Brain microvascular endothelial cell (primary cell): ENCODE data around the gene SNAPC2.
A peak's percentile ranks its signal among the peaks of the same experiment; 100 is the strongest.
"Not testable (repeated sequence)": the region's sequence is repeated elsewhere in the genome, so short reads cannot be mapped to it uniquely, and the experiment has no call there.

ENCODE experiments used
- DNase-seq: peaks from one replicate; pipeline ENCODE4 v3.0.0-alpha.2; 2020
- H3K27ac ChIP-seq: fragments of 250-450 bp; sonication (Bioruptor Pico); 2 replicates; pipeline ENCODE4 v1.5.1; 2020; ENCODE audit warnings: mild to moderate bottlenecking, moderate library complexity
- H3K27me3 ChIP-seq: fragments of 250-450 bp; sonication (Bioruptor Pico); replicated peaks from 2 replicates; pipeline ENCODE4 v1.5.1; 2020; ENCODE audit warnings: mild to moderate bottlenecking
- H3K36me3 ChIP-seq: fragments of 250-450 bp; sonication (Bioruptor Pico); replicated peaks from 2 replicates; pipeline ENCODE4 v1.5.1; 2020; ENCODE audit warnings: mild to moderate bottlenecking
- H3K4me3 ChIP-seq: 2 replicates; pipeline ENCODE4 v1.5.1; 2011; ENCODE audit warnings: low read depth, mild to moderate bottlenecking, control low read depth, low read length, moderate library complexity
- CTCF ChIP-seq: IDR thresholded peaks from 2 replicates; pipeline ENCODE4 v1.5.1; 2011; ENCODE audit warnings: low read depth, mild to moderate bottlenecking, moderate library complexity, low read length, control low read depth, inconsistent platforms; ENCODE audit errors: missing control alignments
- in situ Hi-C: cut with HindIII; loops from 2 replicates; pipeline ENCODE4 v1.10.0; 2017; ENCODE audit warnings: low sequenced_read_pairs, low pct_ligation_motif_present

The SNAPC2 gene

GRCh38 chr19:7887408-7888144, 32.6 kb upstream of the SNAPC2 start:
- Histone ChIP-seq H3K27ac (no peak overlapping the region), H3K4me3 (no peak overlapping the region), H3K27me3 (no peaks in the 10 kb centered on the region), H3K36me3 (no peaks in the 10 kb centered on the region)
- TF ChIP-seq CTCF: no peak
- no peak for DNase-seq
- in situ Hi-C loops: no loop called here

GRCh38 chr19:7888145-7888825, 31.9 kb upstream of the SNAPC2 start, which contains the start of gene LRRC8E:
Gene LRRC8E, plus strand, starts transcription at chr19:7888510. Its CDS starts 7,094 bp downstream, at chr19:7895604.
- Histone ChIP-seq H3K36me3 (no peaks in the 10 kb centered on the region), H3K4me3 (peak within 1 kb of the TSS; percentile 68), H3K27ac (peak within 1 kb of the TSS; percentile 50), H3K27me3 (no peaks in the 10 kb centered on the region)
- DNase-seq: peak; percentile 64
- TF ChIP-seq CTCF: no peak
- in situ Hi-C loops: no loop called here

- H3K4me3 ChIP-seq: peak overlapping the region; percentile 68
- no peak for TF ChIP-seq CTCF
- H3K36me3 ChIP-seq: no peaks in the 10 kb centered on the region
- in situ Hi-C loops: no loop called here
- peak overlapping the region; percentile 50 for H3K27ac ChIP-seq
- no peak for DNase-seq
- no peaks in the 10 kb centered on the region for H3K27me3 ChIP-seq
Measured at GRCh38 chr19:7888826-7889217, 31.3 kb upstream of the SNAPC2 start.

- H3K27me3 ChIP-seq, in situ Hi-C loops, H3K36me3 ChIP-seq, H3K4me3 ChIP-seq: not testable (repeated sequence)
- peak overlapping the region; percentile 58 for H3K27ac ChIP-seq
- DNase-seq: peak; percentile 56
Measured at GRCh38 chr19:7893362-7894101, 26.6 kb upstream of the SNAPC2 start.

- in situ Hi-C loops: no loop called here
- no peaks in the 10 kb centered on the region for H3K27me3 ChIP-seq
- TF ChIP-seq CTCF: no peak
- no peak for DNase-seq
- no peak overlapping the region for H3K27ac ChIP-seq
- no peak overlapping the region for H3K4me3 ChIP-seq
- H3K36me3 ChIP-seq: peaks cover 10% of the 10 kb centered on the region
Measured at GRCh38 chr19:7894612-7895309, 25.4 kb upstream of the SNAPC2 start.

GRCh38 chr19:7895565-7895964, 24.6 kb upstream of the SNAPC2 start:
- in situ Hi-C loops: no loop called here
- H3K27me3 ChIP-seq: no peaks in the 10 kb centered on the region
- TF ChIP-seq CTCF: no peak

More at GRCh38 chr19:7895565-7895964, 24.6 kb upstream of the SNAPC2 start:
- no peak overlapping the region for H3K4me3 ChIP-seq
- DNase-seq: no peak
- no peak overlapping the region for H3K27ac ChIP-seq
- peaks cover 13% of the 10 kb centered on the region for H3K36me3 ChIP-seq
